Measurements from ENCODE around the gene BRD8. TPM values are rescaled to one million over a fixed set of nuclear protein-coding genes. Genes with fewer than 3 reads are reported as not detected.

Gene BRD8
- total and polyA plus RNA-seq, 2 donors (not counting 1 experiment from before 2014, with no cell fraction given), result 22.9 to 98.9 TPM

DNA sequence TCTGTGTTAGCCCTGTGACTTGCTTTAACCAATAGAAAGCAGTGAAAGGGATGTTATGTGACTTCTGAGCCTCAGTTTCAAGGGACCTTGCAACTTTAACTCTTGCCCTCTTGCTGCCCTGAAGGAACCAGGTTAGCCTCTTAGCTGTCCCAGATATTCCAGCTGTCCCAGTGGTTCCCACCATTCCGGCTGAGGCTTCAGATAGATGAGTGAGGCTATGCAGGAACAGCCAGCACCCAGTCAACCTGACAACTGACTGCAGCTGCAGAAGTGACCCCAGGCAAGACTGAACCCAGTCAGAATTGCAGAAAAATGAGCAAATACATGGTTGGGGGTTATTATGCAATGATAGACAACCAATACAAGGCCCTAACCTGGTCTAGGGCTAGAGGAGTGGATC is 45.1 kb upstream of the BRD8 start:
- H3K36me3 ChIP-seq (replicated peaks in 1 of 2; ENCODE audit: control extremely low read depth in 1 of 2, control insufficient read depth in 1 of 2, extremely low read depth in 1 of 2, insufficient read depth in 2 of 2, low read length in 1 of 2), result no peaks in the 10 kb centered on the region
- H3K4me3 ChIP-seq (ENCODE audit: control extremely low read depth in 1 of 5, extremely low read depth in 1 of 5, insufficient read depth in 1 of 5, low read depth in 2 of 5, low read length in 4 of 5), result no peak overlapping the region
- TF ChIP-seq, protein P1, sequence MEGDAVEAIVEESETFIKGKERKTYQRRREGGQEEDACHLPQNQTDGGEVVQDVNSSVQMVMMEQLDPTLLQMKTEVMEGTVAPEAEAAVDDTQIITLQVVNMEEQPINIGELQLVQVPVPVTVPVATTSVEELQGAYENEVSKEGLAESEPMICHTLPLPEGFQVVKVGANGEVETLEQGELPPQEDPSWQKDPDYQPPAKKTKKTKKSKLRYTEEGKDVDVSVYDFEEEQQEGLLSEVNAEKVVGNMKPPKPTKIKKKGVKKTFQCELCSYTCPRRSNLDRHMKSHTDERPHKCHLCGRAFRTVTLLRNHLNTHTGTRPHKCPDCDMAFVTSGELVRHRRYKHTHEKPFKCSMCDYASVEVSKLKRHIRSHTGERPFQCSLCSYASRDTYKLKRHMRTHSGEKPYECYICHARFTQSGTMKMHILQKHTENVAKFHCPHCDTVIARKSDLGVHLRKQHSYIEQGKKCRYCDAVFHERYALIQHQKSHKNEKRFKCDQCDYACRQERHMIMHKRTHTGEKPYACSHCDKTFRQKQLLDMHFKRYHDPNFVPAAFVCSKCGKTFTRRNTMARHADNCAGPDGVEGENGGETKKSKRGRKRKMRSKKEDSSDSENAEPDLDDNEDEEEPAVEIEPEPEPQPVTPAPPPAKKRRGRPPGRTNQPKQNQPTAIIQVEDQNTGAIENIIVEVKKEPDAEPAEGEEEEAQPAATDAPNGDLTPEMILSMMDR (IDR thresholded peaks at IDR 0.05), result no peak
- TF ChIP-seq EZH2 (IDR thresholded peaks at IDR 0.05; ENCODE audit: borderline replicate concordance, insufficient read depth, low read depth, low read length, poor library complexity, severe bottlenecking), result no peak
- H2AFZ ChIP-seq (ENCODE audit: insufficient read depth, low read depth, low read length, poor library complexity, severe bottlenecking), result no peak overlapping the region
- 100% methylated on average over 1 of the region's 1 CpG for WGBS (ENCODE audit: insufficient coverage)
- intact Hi-C loops (cut with micrococcal nuclease), result no loop called here
- ChIA-PET CTCF (interaction anchor here (0.9 to 1.4 kb wide), 2 partner anchors 11 to 187 kb away, joined by 3 to 4 read pairs; partner anchors contain the start of gene CDC23), POLR2A (interaction anchor here (0.6 kb wide), 1 partner anchor 310 kb away, joined by 3 read pairs; no protein-coding TSS in a partner anchor)
- ATAC-seq (ENCODE audit: low read depth) (no peak), DNase-seq (no peak)
- H3K27me3 ChIP-seq (replicated peaks in 1 of 4; ENCODE audit: control extremely low read depth in 1 of 4, control insufficient read depth in 3 of 4, insufficient read depth in 4 of 4, low read length in 3 of 4), result peaks cover 0 to 12% (median 3%) of the 10 kb centered on the region in 4 experiments
- H3K4me1 ChIP-seq (ENCODE audit: control insufficient read depth in 2 of 2, insufficient read depth in 2 of 2, low read length in 2 of 2), result peaks cover 0 to 4% of the 10 kb centered on the region in 2 donors
- no peak overlapping the region for H3K9ac ChIP-seq (ENCODE audit: low read length)
- Mint-ChIP-seq H3K4me3 (no peak overlapping the region), H3K9me3 (ENCODE audit: insufficient read depth) (peaks cover 6% of the 10 kb centered on the region), H3K27me3 (peaks cover 36% of the 10 kb centered on the region), H3K27ac (no peak overlapping the region), H3K4me1 (peaks cover 4% of the 10 kb centered on the region)
- H4K20me1 ChIP-seq (ENCODE audit: control insufficient read depth, insufficient read depth, low read length, poor library complexity, severe bottlenecking), result no peaks in the 10 kb centered on the region
- no peak overlapping the region for H3K27ac ChIP-seq (ENCODE audit: low read length in 2 of 2)
- H3K9me3 ChIP-seq (ENCODE audit: control extremely low read depth in 1 of 3, control insufficient read depth in 2 of 3, insufficient read depth in 1 of 3, low read length in 2 of 3), result peaks cover 1 to 12% (median 6%) of the 10 kb centered on the region in 3 donors
- H3K4me2 ChIP-seq (replicated peaks; ENCODE audit: low read depth, low read length, poor library complexity, severe bottlenecking), result no peak overlapping the region
- H3K79me2 ChIP-seq (ENCODE audit: control insufficient read depth, insufficient read depth, low read length), result no peaks in the 10 kb centered on the region

DNA sequence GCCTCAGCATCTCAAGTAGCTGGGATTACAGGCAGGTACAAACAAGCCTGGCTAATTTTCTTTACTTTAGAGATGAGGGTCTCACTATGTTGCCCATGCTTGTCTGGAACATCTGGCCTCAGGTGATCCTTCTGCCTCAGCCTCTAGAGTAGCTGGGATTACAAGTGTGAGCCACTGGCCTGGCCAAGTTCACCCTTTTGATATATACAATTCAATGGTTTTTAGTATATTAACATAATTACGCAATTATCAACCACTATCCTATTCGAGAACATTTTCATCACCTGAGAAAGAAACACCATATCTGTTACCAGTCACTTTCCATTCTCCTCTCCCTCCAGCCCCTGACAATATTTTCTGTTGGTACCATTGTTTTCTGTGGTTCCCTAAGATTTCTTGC is 38.4 kb upstream of the BRD8 start:
- Mint-ChIP-seq H3K4me1 (peaks cover 12% of the 10 kb centered on the region), H3K9me3 (ENCODE audit: insufficient read depth) (no peaks in the 10 kb centered on the region), H3K4me3 (no peak overlapping the region), H3K27me3 (peaks cover 11% of the 10 kb centered on the region), H3K27ac (no peak overlapping the region)
- DNase-seq, result no peak
- ChIA-PET CTCF (interaction anchor here (1.1 to 2.2 kb wide), 2 partner anchors 19 to 135 kb away, joined by 3 to 5 read pairs; partner anchors contain the start of gene KDM3B), POLR2A (no interaction called here)
- Histone ChIP-seq H4K20me1 (ENCODE audit: control insufficient read depth, insufficient read depth, low read length, poor library complexity, severe bottlenecking) (no peaks in the 10 kb centered on the region), H2AFZ (ENCODE audit: insufficient read depth, low read depth, low read length, poor library complexity, severe bottlenecking) (no peak overlapping the region), H3K9ac (ENCODE audit: low read length) (no peak overlapping the region), H3K9me3 (ENCODE audit: control extremely low read depth in 1 of 3, control insufficient read depth in 2 of 3, insufficient read depth in 1 of 3, low read length in 2 of 3) (no peaks in the 10 kb centered on the region), H3K27me3 (replicated peaks in 1 of 4; ENCODE audit: control extremely low read depth in 1 of 4, control insufficient read depth in 3 of 4, insufficient read depth in 4 of 4, low read length in 3 of 4) (peaks cover 0 to 4% (median 0%) of the 10 kb centered on the region in 4 experiments), H3K36me3 (replicated peaks in 1 of 2; ENCODE audit: control extremely low read depth in 1 of 2, control insufficient read depth in 1 of 2, extremely low read depth in 1 of 2, insufficient read depth in 2 of 2, low read length in 1 of 2) (no peaks in the 10 kb centered on the region), H3K4me3 (ENCODE audit: control extremely low read depth in 1 of 5, extremely low read depth in 1 of 5, insufficient read depth in 1 of 5, low read depth in 2 of 5, low read length in 4 of 5) (no peak overlapping the region), H3K27ac (ENCODE audit: low read length in 2 of 2) (no peak overlapping the region), H3K4me1 (ENCODE audit: control insufficient read depth in 2 of 2, insufficient read depth in 2 of 2, low read length in 2 of 2) (peaks cover 7 to 17% of the 10 kb centered on the region in 2 donors), H3K79me2 (ENCODE audit: control insufficient read depth, insufficient read depth, low read length) (peaks cover 13% of the 10 kb centered on the region), H3K4me2 (replicated peaks; ENCODE audit: low read depth, low read length, poor library complexity, severe bottlenecking) (no peak overlapping the region)
- no CpG with 5 or more reads among the region's 2 CpGs for WGBS (ENCODE audit: insufficient coverage)
- intact Hi-C loops (cut with micrococcal nuclease), result no loop called here
- no peak for ATAC-seq (ENCODE audit: low read depth)
- TF ChIP-seq, protein P1 (IDR thresholded peaks at IDR 0.05), result no peak
- no peak for TF ChIP-seq EZH2 (IDR thresholded peaks at IDR 0.05; ENCODE audit: borderline replicate concordance, insufficient read depth, low read depth, low read length, poor library complexity, severe bottlenecking)

Measured in B cell (primary cell).